SK-N-MC (cell line): ENCODE results near the gene KANK3.
"Not testable (repeated sequence)": the region's sequence is repeated elsewhere in the genome, so short reads cannot be mapped to it uniquely, and the experiment has no call there.

Source experiments
- DNase-seq: peaks from one replicate; pipeline ENCODE4 v3.0.0-alpha.2; 2011; ENCODE audit warnings: low read depth, low spot score
- H3K27ac ChIP-seq: fragments of 200-600 bp; sonication (generic); 2 replicates; pipeline ENCODE4 v1.5.1; 2016; ENCODE audit warnings: mixed run types
- H3K36me3 ChIP-seq: fragments of 200-600 bp; sonication (generic); 2 replicates; pipeline ENCODE4 v1.6.1; 2017; ENCODE audit warnings: antibody characterized with exemption, low read length, mixed read lengths; ENCODE audit not compliant: insufficient read depth
- H3K4me3 ChIP-seq: fragments of 200-600 bp; sonication (generic); 2 replicates; pipeline ENCODE4 v1.5.1; 2016
- H3K9ac ChIP-seq: fragments of 200-600 bp; sonication (generic); 2 replicates; pipeline ENCODE4 v1.8.0; 2017; ENCODE audit warnings: mixed run types, mixed read lengths; ENCODE audit not compliant: insufficient read length
- H3K9me3 ChIP-seq: fragments of 200-600 bp; sonication (generic); 2 replicates; pipeline ENCODE4 v1.6.1; 2017; ENCODE audit warnings: low read depth, mild to moderate bottlenecking, antibody characterized with exemption, low read length, moderate library complexity, mixed read lengths
- EZH2 ChIP-seq: fragments of 200-600 bp; sonication (generic); IDR thresholded peaks from one replicate; pipeline ENCODE4 v1.6.1; 2017; ENCODE audit warnings: antibody characterized with exemption
- FOXP2 ChIP-seq: optimal IDR thresholded peaks from 2 replicates; pipeline ENCODE3; 2011; ENCODE audit warnings: mild to moderate bottlenecking, moderate library complexity; ENCODE audit not compliant: insufficient read depth; ENCODE audit errors: extremely low read length, control extremely low read depth
- POLR2AphosphoS5 ChIP-seq: IDR thresholded peaks from 2 replicates; pipeline ENCODE4 v1.6.1; 2012; ENCODE audit warnings: mild to moderate bottlenecking, low read depth, low read length, borderline replicate concordance

The KANK3 gene

GRCh38 chr19:8306235-8307054 is 36.6 kb downstream of the KANK3 start:
- 0 out of 2 replicates have a peak overlapping the region, but pooled peaks have one; percentile 30 for H3K27ac ChIP-seq
- no peaks in the 10 kb centered on the region for H3K9me3 ChIP-seq
- H3K9ac ChIP-seq, result peak overlapping the region; percentile 87
- H3K36me3 ChIP-seq, result peaks cover 59% of the 10 kb centered on the region
- TF ChIP-seq FOXP2 (no peak), POLR2AphosphoS5 (no peak), EZH2 (no peak)
- peak overlapping the region; percentile 98 for H3K4me3 ChIP-seq
- DNase-seq, result no peak

DNA sequence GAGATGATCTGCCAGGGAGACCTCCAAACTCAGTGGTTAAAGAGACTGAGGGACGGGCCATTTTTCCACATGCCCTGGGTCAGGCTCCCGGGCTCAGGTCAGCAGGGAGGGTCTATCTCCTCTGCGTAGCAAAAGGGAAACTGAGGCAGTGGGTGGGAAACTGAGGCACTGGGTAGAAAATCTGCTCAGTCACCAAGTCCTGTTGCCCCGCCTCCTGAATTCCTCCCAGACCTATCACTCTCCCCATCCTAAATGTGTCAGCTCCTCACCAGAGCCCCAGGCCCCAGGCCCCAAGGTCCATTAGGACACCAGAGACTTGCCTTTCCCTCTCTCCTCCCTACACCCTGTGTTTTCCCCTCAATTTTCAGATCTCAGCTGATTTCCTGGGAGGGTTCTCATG is 37.3 kb downstream of the KANK3 start:
- H3K9me3 ChIP-seq, result no peaks in the 10 kb centered on the region
- DNase-seq, result no peak
- TF ChIP-seq FOXP2 (no peak), EZH2 (no peak), POLR2AphosphoS5 (no peak)
- H3K4me3 ChIP-seq, result no peak overlapping the region
- 0 out of 2 replicates have a peak overlapping the region, but pooled peaks have one; percentile 30 for H3K27ac ChIP-seq
- H3K36me3 ChIP-seq, result peaks cover 52% of the 10 kb centered on the region; the same call in 1 of the 2 replicates
- H3K9ac ChIP-seq, result no peak overlapping the region

DNA sequence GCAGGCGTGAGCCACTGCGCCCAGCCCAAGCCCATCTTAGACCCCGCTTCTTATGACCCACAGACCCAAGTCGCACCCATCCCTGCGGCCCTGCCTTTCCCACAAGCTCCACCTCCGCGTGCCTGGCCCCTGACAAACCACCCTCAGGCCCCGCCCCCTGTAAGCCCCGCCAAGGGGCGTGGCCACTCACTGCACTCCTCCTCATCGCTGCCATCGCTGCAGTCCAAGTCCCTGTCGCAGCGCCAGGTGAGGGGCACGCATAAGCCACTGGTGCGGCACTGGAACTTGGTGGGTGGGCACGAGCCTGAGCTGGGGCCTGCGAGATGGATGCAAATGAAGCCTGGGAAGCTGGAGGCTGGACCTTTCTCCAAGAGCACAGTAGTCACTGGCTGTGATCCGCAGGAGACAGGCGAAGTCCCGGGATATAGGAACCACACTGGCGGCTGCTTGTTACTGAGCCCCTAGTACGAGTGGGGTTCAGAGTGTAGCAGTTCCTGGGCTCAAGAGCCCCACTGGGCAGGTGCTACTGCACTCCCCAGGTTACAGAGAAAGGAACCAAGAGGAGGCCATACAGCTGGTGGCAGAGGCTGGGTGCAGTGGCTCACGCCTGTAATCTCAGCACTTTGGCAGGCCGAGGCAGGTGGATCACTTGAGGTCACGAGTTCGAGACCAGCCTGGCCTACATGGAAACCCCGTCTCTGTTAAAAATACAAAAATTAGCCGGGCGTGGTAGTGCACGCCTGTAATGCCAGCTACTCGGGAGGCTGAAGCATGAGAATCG is 38.0 kb downstream of the KANK3 start:
- Histone ChIP-seq H3K4me3 (no peak overlapping the region), H3K27ac (no peak overlapping the region), H3K36me3 (peaks cover 47% of the 10 kb centered on the region; the same call in 1 of the 2 replicates), H3K9ac (no peak overlapping the region), H3K9me3 (no peaks in the 10 kb centered on the region)
- DNase-seq, result no peak
- TF ChIP-seq POLR2AphosphoS5 (no peak), EZH2 (no peak), FOXP2 (no peak)

DNA sequence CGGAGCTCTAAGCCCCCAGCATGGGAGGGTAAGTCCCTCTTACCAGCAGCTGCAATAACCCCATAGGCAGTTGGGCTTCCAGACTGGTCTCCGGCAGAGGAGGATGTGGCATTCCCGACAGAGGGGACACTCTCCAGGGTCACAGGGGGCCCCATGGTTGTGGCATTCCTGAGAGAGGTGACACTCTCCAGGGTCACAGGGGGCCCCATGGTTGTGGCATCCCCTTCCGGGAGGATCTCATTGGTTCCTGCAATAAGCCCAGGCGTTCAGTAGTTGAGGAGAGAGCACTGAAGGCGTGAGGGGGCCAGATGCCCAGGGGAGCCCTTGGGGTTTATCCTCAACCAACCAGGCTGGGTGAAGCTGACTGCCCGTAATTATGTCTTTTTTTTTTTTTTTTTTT is 40.3 kb downstream of the KANK3 start:
- no peak overlapping the region for H3K9ac ChIP-seq
- H3K9me3 ChIP-seq, result no peaks in the 10 kb centered on the region
- H3K36me3 ChIP-seq, result peaks cover 43% of the 10 kb centered on the region; the same call in 1 of the 2 replicates
- no peak for TF ChIP-seq POLR2AphosphoS5
- TF ChIP-seq EZH2, result no peak
- TF ChIP-seq FOXP2, result no peak
- no peak overlapping the region for H3K27ac ChIP-seq
- no peak for DNase-seq
- H3K4me3 ChIP-seq, result no peak overlapping the region

GRCh38 chr19:8302357-8302691 is 40.7 kb downstream of the KANK3 start:
- Histone ChIP-seq H3K27ac (no peak overlapping the region), H3K9me3 (no peaks in the 10 kb centered on the region), H3K36me3 (peaks cover 43% of the 10 kb centered on the region; the same call in 1 of the 2 replicates), H3K9ac (no peak overlapping the region), H3K4me3 (no peak overlapping the region)
- TF ChIP-seq FOXP2, result no peak
- DNase-seq, result no peak

GRCh38 chr19:8291337-8291736 is 51.7 kb downstream of the KANK3 start:
- not testable (repeated sequence) for H3K4me3 ChIP-seq

DNA sequence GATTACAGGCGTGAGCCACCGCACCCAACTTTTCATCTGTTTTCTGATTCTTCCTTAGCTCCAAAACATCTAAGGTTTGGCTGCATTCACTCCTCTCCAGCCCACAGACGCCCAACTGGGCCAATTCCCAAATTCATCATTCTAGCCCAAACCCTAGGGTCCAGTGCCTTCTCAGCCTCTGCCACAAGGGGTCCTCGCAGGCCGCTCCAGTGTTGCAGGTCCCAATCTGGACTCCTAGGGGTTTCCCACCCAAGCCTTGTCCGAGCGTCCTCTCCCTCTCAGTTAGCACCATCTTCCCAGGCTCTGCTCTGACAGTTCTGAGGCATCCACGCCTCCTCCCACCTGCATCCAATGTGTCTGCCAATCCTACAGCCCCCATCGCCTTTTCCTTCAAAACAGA is 66.6 kb downstream of the KANK3 start:
- H3K9me3 ChIP-seq, H3K36me3 ChIP-seq, H3K9ac ChIP-seq, H3K4me3 ChIP-seq, H3K27ac ChIP-seq, DNase-seq: not testable (repeated sequence)

More at GRCh38 chr19:8291337-8291736, 51.7 kb downstream of the KANK3 start:
- not testable (repeated sequence) for H3K9me3 ChIP-seq, H3K9ac ChIP-seq, H3K27ac ChIP-seq, H3K36me3 ChIP-seq, DNase-seq
